Measurements from ENCODE around the gene RECK. TPM values are rescaled to one million over a fixed set of nuclear protein-coding genes. Genes with fewer than 3 reads are reported as not detected.
"Not testable (repeated sequence)": the region's sequence is repeated elsewhere in the genome, so short reads cannot be mapped to it uniquely, and the experiment has no call there.

The RECK gene
- total RNA-seq, 1 donor from 2014 or later, result 11.9 TPM

DNA sequence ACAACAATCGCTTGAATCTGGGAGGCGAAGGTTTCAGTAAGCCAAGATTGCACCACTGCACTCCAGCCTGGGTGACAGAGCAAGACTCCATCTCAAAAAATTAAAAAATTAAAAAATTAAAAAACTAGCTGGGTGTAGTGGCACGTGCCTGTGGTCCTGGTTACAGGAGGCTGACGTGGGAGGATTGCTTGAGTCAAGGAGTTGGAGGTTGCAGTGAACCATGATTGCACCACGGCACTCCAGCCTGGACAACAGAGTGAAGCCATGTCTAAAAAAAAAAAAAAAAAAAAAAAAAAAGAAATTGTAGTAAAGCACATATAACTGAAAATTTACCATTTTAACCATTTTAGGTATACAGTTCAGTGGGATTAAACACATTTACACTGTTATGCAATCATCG, 119.4 kb downstream of the RECK start:
- DNase-seq (ENCODE audit: low read depth, low spot score), result no peak

- no peak for DNase-seq (ENCODE audit: low read depth, low spot score)
Measured at GRCh38 chr9:36158122-36158521, 121.4 kb downstream of the RECK start.

GRCh38 chr9:36158917-36159316, 122.2 kb downstream of the RECK start:
- no peak for DNase-seq (ENCODE audit: low read depth, low spot score)

DNA sequence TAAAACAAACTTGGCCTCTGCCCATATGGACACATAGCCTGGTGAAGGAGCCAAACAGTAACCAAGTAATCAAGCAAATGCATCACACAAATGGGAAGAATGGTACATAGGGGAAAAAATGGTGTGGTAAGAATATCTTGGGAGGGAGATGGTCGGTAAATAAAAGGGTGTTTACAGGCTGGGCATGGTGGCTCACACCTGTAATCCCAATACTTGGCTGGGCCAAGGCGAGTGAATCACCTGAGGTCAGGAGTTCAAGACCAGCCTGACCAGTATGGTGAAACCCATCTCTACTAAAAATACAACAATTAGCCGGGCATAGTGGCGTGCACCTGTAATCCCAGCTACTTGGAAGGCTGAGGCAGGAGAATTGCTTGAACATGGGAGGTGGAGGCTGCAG, 122.8 kb downstream of the RECK start:
- not testable (repeated sequence) for DNase-seq (ENCODE audit: low read depth, low spot score)

DNA sequence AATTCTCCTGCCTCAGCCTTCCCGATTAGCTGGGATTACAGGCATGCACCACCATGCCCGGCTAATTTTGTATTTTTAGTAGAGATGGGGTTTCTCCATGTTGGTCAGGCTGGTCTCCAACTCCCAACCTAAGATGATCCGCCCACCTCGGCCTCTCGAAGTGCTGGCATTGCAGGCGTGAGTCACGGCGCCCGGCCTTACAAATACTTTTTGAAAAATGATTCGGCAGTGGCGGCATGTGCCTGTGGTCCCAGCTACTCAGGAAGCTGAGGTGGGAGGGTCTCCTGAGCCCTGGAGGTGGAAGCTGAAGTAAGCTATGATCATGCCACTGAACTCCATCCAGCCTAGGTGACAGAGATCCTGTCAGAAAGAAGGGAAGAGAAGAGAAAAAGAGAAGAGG, 123.4 kb downstream of the RECK start:
- DNase-seq (ENCODE audit: low read depth, low spot score), result not testable (repeated sequence)

DNA sequence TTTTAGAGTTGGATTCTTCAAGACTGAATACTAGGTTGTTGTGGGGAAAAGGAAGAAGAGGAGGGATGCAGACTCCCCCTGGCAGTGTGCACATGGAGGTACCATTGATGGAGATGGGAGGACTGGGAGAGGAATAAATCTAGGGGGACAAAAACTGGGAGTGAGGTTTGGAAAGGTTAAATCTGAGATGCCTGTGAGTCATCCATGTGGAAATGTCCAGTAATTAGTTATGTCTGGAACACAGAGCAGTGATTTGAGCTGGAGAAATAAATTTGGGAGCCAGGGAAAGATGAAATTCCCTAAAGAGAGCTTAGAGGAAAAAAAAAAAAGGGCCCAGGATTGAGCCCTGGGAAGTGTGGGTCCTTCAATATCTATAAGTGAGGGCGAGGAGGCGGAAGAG, 124.5 kb downstream of the RECK start:
- DNase-seq (ENCODE audit: low read depth, low spot score), result no peak

DNA sequence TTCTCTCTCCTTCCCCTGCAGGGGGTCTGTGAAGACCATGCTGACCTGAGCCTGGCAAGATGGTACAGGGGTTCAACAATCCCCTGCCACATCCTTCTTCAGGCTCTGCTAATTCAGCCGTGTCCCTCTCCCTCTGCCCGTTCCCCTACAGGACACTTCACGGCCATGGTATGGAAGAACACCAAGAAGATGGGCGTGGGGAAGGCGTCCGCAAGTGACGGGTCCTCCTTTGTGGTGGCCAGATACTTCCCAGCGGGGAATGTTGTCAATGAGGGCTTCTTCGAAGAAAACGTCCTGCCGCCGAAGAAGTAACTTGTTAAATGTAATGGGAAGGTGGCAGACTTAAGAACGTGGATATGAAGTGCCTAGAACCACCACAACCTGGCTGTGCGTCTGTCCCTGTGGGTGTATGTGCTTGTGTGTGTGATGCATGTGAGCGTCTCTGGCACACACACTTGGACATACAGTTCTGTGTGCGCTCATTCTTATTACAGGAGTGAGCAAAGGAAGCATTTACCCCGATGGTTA, 125.6 kb downstream of the RECK start:
- DNase-seq (ENCODE audit: low read depth, low spot score), result no peak

GRCh38 chr9:36163049-36163785, 126.5 kb downstream of the RECK start:
- peak; percentile 45 for DNase-seq (ENCODE audit: low read depth, low spot score)

- DNase-seq (ENCODE audit: low read depth, low spot score), result no peak
Measured at GRCh38 chr9:36163786-36164170, 127.1 kb downstream of the RECK start.

DNA sequence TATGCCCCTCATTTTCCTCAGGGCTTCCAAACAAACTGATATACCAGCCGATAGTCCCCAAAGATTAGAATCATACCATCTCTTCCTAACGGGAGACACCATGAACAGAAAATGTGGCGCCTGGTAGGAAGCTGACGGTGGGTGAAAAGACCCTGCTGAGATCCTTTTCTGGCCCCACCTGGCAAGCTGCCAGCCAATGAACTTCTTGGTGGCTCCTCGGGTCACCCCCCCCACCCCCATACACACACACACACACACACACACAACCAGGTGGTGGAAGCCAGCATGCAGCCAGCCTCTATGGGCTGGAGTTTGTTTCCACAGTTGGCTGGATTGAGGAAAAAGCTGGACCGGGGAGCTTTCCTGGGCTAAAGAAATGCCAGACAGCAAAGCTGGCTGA, 127.7 kb downstream of the RECK start:
- no peak for DNase-seq (ENCODE audit: low read depth, low spot score)

GRCh38 chr9:36164989-36165388, 128.3 kb downstream of the RECK start:
- DNase-seq (ENCODE audit: low read depth, low spot score), result no peak

DNA sequence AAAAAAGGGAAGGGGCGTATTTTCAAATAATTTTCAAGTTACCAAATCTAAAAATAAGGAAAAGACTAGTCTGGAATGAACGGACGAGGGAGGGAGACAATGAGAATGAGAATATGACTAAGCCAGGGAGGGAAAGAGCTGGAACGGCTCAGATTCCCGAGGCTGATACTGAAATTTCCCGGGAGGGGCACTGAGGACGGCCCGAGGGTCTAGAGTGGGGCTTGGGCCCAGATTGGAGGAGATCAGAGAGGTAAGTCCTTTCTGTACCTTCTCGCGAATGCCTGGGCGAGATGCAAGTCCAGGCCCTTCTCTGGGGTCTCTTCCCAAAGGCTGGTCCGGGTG, 129.1 kb downstream of the RECK start:
- DNase-seq (ENCODE audit: low read depth, low spot score), result no peak

GRCh38 chr9:36166168-36166927, 129.6 kb downstream of the RECK start:
- DNase-seq (ENCODE audit: low read depth, low spot score), result no peak

GRCh38 chr9:36169166-36169565, 132.5 kb downstream of the RECK start, which contains the start of gene CCIN:
Gene CCIN (plus strand): TSS chr9:36169388. CDS start chr9:36169503, 115 bp downstream.
- no peak for DNase-seq (ENCODE audit: low read depth, low spot score)

GRCh38 chr9:36169708-36170107, 133.0 kb downstream of the RECK start:
- DNase-seq (ENCODE audit: low read depth, low spot score), result no peak

DNA sequence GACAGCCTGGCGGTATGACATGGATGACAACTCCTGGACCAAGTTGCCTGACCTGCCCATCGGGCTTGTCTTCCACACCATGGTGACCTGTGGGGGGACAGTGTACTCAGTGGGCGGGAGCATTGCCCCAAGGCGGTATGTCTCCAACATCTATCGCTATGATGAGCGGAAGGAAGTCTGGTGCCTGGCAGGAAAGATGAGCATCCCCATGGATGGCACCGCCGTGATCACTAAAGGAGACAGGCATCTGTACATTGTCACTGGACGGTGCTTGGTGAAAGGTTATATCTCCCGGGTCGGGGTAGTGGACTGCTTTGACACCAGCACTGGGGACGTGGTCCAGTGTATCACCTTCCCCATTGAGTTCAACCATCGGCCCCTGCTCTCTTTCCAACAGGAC, 133.8 kb downstream of the RECK start:
- DNase-seq (ENCODE audit: low read depth, low spot score), result no peak

DNA sequence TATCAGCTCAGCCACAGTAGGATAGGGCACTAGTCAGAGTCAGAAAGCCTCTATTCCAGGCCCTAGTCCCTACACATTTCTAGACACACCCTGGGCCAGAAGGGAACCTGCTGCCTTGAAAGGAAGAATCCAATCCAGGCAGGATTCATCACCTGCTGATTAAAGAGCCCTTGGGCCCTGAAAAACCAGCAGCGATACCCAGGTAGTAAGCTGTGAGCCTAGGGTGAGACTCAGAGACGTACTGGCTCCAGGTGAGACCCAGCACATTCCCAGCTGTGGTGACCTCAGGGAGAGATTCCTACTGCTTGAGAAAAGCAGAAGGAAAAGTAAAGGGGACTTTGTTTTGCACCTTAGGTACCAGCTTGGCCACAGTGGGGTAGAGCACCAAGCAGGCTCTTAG, 137.1 kb downstream of the RECK start:
- DNase-seq (ENCODE audit: low read depth, low spot score), result no peak

Other genes starting within 250 kb of the RECK start
- 8.1 and 12.3 TPM in 2 replicates for gene NPR2, start 245.3 kb upstream of the RECK start, total RNA-seq
- gene SPAG8, start 224.7 kb upstream of the RECK start, total RNA-seq, result 0.20 and 0.25 TPM in 2 replicates
- gene HINT2, start 221.9 kb upstream of the RECK start, total RNA-seq, result 23.9 and 24.1 TPM in 2 replicates
- not detected in 2 replicates for gene FAM221B, start 208.2 kb upstream of the RECK start, total RNA-seq
- 0.35 and 0.59 TPM in 2 replicates for gene TMEM8B, start 207.7 kb upstream of the RECK start, total RNA-seq
- gene OR13J1, start 166.5 kb upstream of the RECK start, total RNA-seq, result not detected in 2 replicates
- 2.4 and 5.6 TPM in 2 replicates for gene HRCT1, start 130.7 kb upstream of the RECK start, total RNA-seq
- 7.5 and 11.7 TPM in 2 replicates for gene SPAAR, start 127.4 kb upstream of the RECK start, total RNA-seq
- gene OR2S2, start 78.8 kb upstream of the RECK start, total RNA-seq, result not detected in 2 replicates
- 36.2 and 40.3 TPM in 2 replicates for gene GLIPR2, start 99.8 kb downstream of the RECK start, total RNA-seq
- 1.2 and 2.3 TPM in 2 replicates for gene CCIN, start 132.5 kb downstream of the RECK start, total RNA-seq
- gene CLTA, start 154.0 kb downstream of the RECK start, total RNA-seq, result 264 and 287 TPM in 2 replicates
- gene GNE, start 221.5 kb downstream of the RECK start, total RNA-seq, result 11.1 and 18.9 TPM in 2 replicates

Measured in pulmonary artery endothelial cell (primary cell).